NCI-H526 treated with DMSO at 0.1 percent for 48 hours (cell line): ENCODE data around the gene SMIM9.

Experiments used
- DNase-seq: peaks from one replicate; lab custom pipeline; 2025; lab: John Stamatoyannopoulos, UW

Gene SMIM9

DNA sequence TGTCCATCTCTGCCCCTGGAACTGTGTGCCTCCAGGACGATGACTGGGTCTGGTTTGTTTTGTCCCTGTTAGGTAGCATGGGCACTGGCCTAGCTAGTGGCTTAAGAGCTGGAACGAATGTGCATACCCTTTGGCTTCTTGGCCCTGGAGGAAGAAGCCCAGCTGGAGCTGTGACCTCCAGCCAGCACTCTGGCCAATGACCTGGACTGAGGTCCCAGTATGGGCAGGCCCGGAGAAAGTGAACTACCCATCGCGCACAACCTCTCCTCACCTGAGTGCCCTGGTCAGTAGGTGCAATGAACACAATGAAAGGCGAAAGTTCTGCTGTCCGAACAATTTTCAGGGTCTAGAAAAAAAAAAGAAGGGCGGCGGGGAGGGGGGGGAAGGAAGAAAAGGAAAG is 53.5 kb downstream of the SMIM9 start:
- DNase-seq, result no peak

DNA sequence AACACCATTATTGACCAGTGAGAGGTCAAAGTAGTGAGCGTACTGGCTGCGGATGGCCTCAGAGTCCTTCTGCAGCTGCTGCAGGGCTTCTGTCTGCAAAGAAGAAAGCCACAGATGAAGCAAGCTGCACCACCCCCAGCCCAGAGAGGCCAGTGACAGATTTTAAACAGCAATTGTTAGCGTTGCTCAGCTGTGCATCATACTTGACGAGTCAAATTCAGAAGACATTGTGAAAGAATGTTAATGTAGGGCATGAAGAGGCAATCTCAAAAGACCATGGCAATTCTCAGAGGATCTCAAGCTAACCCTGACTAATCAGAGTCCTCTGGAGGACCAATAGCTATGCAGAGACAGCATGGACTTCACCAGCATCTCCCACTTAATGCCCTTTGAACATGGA is 55.2 kb downstream of the SMIM9 start:
- DNase-seq, result no peak

DNA sequence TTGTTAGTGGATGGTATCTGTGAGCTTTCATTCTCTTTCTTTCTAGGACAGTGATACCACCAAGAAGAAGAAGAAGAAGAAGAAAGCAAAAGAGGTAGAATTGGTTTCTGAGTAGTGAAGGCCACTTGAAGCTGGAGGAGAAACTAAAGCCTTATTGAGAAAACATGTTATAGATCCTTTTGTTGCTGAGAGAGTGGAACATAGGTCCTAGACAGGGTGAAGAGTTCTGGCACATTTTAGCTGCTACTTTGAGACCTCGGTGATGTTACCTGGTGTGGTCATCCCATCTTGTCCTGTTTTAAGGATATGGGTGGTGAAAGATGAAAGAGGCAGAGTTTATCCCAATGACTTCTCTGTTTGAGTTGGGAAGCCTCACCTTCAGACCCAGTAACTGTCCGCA is 57.7 kb downstream of the SMIM9 start:
- DNase-seq, result no peak

DNA sequence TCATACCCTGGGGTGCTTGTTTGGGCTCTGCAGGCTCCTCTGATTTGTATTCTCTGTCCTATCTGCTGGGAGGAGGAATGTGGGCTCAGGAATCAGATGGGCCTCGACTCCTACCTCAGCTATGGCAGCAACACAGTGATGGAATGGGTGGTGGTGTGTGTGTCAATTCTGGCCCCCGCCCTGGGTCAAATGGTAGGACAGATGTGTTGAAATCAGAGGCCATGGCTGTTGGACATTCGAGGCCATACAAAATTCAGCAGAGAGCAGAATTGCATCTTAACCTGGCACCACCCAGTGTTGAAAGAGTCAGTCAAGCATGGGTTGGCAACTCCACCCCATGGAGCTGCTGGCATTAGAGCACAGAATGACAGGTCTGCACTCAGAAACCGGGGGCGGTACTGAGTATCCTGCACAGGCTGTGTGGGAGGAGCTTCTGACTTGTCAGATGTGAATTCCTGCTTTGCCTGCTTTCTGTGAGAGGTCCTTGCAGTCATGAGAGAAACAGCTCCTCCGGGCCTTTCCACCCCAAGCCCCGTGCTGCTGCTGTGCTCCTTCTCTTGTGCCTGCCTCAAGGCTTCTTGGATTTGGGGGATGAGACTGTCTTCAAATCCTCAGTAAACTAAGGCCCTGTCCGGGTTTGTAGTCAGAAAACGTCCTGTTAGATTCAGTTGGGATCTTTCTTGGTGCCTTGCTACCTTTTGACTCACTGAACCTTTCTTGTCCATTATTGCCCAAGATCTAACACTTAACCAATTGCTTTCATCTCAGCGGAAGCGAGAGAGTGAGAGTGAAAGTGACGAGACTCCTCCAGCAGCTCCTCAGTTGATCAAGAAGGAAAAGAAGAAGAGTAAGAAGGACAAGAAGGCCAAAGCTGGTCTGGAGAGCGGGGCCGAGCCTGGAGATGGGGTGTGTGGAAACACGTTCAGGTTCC is 58.8 kb downstream of the SMIM9 start:
- DNase-seq, result no peak

DNA sequence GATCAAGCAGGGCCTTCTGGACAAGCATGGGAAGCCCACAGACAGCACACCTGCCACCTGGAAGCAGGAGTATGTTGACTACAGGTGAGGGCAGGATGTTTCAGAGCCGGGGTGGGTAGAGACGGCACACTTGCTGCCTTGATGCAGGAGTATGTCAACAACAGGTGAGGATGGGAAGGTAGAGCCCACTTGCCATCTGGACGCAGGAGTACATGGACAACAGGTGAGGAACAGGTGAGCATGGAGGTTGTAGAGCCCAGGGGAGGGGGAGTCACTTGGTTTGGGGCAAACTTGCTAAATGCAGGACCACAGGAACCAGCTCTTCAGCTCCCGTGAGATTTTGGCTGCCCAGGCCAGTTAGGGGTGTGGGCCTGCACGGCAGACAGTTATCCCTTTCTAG is 59.8 kb downstream of the SMIM9 start:
- DNase-seq, result no peak
